HepG2 (cell line): ENCODE measurements around the gene AARSD1. TPM values are rescaled to one million over a fixed set of nuclear protein-coding genes. Genes with fewer than 3 reads are reported as not detected.
"Not testable (repeated sequence)": the region's sequence is repeated elsewhere in the genome, so short reads cannot be mapped to it uniquely, and the experiment has no call there.

Source experiments
- ATAC-seq: fragments of 200-7000 bp; cut with Tn5 transposase; 3 replicates; pipeline ENCODE4 v1.9.1; 2020; ENCODE audit warnings: mild to moderate bottlenecking, moderate library complexity
- BruUV-seq: library from RNA; stranded (reverse); fragments of 400-500 nt; replicated peaks from 2 replicates; lab custom pipeline; 2021; lab: Mats Ljungman, UMichigan
- CTCF ChIA-PET: fragments of 300-600 bp; formaldehyde crosslinking; extraction: SDS; loops from one replicate; lab custom pipeline; 2021; ENCODE audit warnings: low total read pairs, inconsistent platforms, low intra/inter-chr PET ratio; lab: Yijun Ruan, JAX
- POLR2A ChIA-PET: fragments of 350-600 bp; sonication (Branson Sonifier 250); formaldehyde crosslinking; loops from one replicate; lab custom pipeline; 2020; ENCODE audit warnings: antibody characterized with exemption, inconsistent platforms; lab: Yijun Ruan, JAX
- DNase-seq: peaks from one replicate; pipeline ENCODE4 v3.0.0-alpha.2; 2015; ENCODE audit warnings: low spot score
- FAIRE-seq: peaks from 3 replicates; lab custom pipeline; 2011; peaks lifted over from hg19 to GRCh38; lab: Jason Lieb, UNC
- H2AFZ ChIP-seq: one replicate; pipeline ENCODE4 v1.6.1; 2011; ENCODE audit warnings: low read length, inconsistent platforms
- H3K27ac ChIP-seq: fragments of 300-600 bp; 3 replicates; pipeline ENCODE4 v1.8.0; 2011; ENCODE audit warnings: mixed run types, mild to moderate bottlenecking, mixed read lengths, low read length, inconsistent platforms; ENCODE audit not compliant: insufficient read depth; ENCODE audit errors: extremely low read length
- H3K27me3 ChIP-seq, 2 experiments: fragments of 200-600 bp in 1 of 2; 2 replicates in 1 of 2; 3 replicates in 1 of 2; pipeline versions ENCODE4 v1.6.0 to v1.8.0; 2011; ENCODE audit warnings: low read length in 2 of 2, mild to moderate bottlenecking in 2 of 2, moderate library complexity in 2 of 2, inconsistent platforms in 1 of 2; ENCODE audit not compliant: insufficient read depth in 2 of 2, control insufficient read depth in 1 of 2
- H3K36me3 ChIP-seq, 2 experiments: fragments of 200-600 bp in 1 of 2; replicated peaks in 1 of 2; 2 replicates in 1 of 2; 3 replicates in 1 of 2; pipeline versions ENCODE4 v1.5.1 to v1.8.0; 2011; ENCODE audit warnings: low read length in 2 of 2, inconsistent platforms in 1 of 2; ENCODE audit not compliant: insufficient read depth in 2 of 2, control insufficient read depth in 1 of 2
- H3K4me1 ChIP-seq: 2 replicates; pipeline ENCODE4 v1.5.1; 2012; ENCODE audit warnings: low read length, inconsistent platforms; ENCODE audit not compliant: insufficient read depth
- H3K4me2 ChIP-seq: 2 replicates; pipeline ENCODE4 v1.6.0; 2011; ENCODE audit warnings: low read depth, low read length, inconsistent platforms
- H3K4me3 ChIP-seq, 3 experiments: fragments of 200-600 bp in 1 of 3; sonication (generic), shearing (Covaris generic) in 1 of 3; replicated peaks in 1 of 3; 2 replicates each; pipeline ENCODE4 v1.5.1; 2011 to 2016; ENCODE audit warnings: low read length in 3 of 3, inconsistent platforms in 2 of 3, low read depth in 2 of 3, mild to moderate bottlenecking in 2 of 3, control low read depth in 1 of 3, mixed read lengths in 1 of 3; ENCODE audit not compliant: insufficient read depth in 1 of 3
- H3K79me2 ChIP-seq: one replicate; pipeline ENCODE4 v1.6.1; 2011; ENCODE audit warnings: low read length, inconsistent platforms; ENCODE audit not compliant: insufficient read depth
- H3K9ac ChIP-seq: 2 replicates; pipeline ENCODE4 v1.6.0; 2011; ENCODE audit warnings: mild to moderate bottlenecking, low read depth, low read length, inconsistent platforms; ENCODE audit not compliant: insufficient read depth
- H3K9me3 ChIP-seq: 2 replicates; pipeline ENCODE4 v1.5.1; 2012; ENCODE audit warnings: mild to moderate bottlenecking, low read length
- H4K20me1 ChIP-seq: 2 replicates; pipeline ENCODE4 v1.6.0; 2011; ENCODE audit warnings: inconsistent platforms, mild to moderate bottlenecking, low read length, moderate library complexity; ENCODE audit not compliant: insufficient read depth
- POLR2A ChIP-seq, 2 experiments: IDR thresholded peaks; 2 replicates each; pipeline ENCODE4 v1.6.1; 2011; ENCODE audit warnings: low read depth in 2 of 2, low read length in 2 of 2, mild to moderate bottlenecking in 1 of 2, moderate library complexity in 1 of 2; ENCODE audit not compliant: insufficient read depth in 1 of 2
- SSRP1 ChIP-seq: IDR thresholded peaks from 2 replicates; pipeline ENCODE4 v1.6.1; 2016; ENCODE audit warnings: control low read depth
- ZNF687 ChIP-seq: sonication (generic); formaldehyde crosslinking; IDR thresholded peaks from 2 replicates; pipeline ENCODE4 v1.5.1; 2020; ENCODE audit warnings: mild to moderate bottlenecking, missing genetic modification reagents, moderate library complexity
- ZNF75D ChIP-seq: sonication (generic); formaldehyde crosslinking; IDR thresholded peaks from 2 replicates; pipeline ENCODE4 v1.8.1; 2023; ENCODE audit warnings: missing genetic modification reagents, mild to moderate bottlenecking, borderline replicate concordance
- WGBS: methylation state at CpG from one replicate; pipeline ENCODE4 v1.1.6; 2017; ENCODE audit warnings: low lambda C conversion rate; 5-methylcytosine and 5-hydroxymethylcytosine counted together
- in situ Hi-C: cut with HindIII; loops from 2 replicates; pipeline ENCODE4 v1.10.0; 2017; ENCODE audit warnings: low pct_unique_long_range_greater_than_20kb; ENCODE audit not compliant: extremely low pct_ligation_motif_present
- intact Hi-C: fragments of 100-400 bp; cut with micrococcal nuclease; formaldehyde crosslinking; loops from one replicate; pipeline ENCODE4 v1.10.0; 2022; ENCODE audit not compliant: unreplicated experiment
- polyA plus RNA-seq, 8 experiments: library from polyadenylated mRNA; depleted of rRNA in 3 of 8; stranded (reverse) in 7 of 8; unstranded in 1 of 8; fragments of >200 nt; fragmentation: Illumina TruSeq in 4 of 8; extraction: Trizol in 4 of 8; gene quantifications; 2 replicates each; pipeline versions ENCODE4 v1.2.1 to v1.2.3, GENCODE V29; 2011 to 2016; ENCODE audit warnings: low read depth in 4 of 8, missing spikeins in 1 of 8, mixed read lengths in 1 of 8; ENCODE audit not compliant: insufficient read depth in 1 of 8
- total RNA-seq, 5 experiments: library from RNA; depleted of rRNA; stranded (reverse); fragments of >200 nt; fragmentation: Illumina TruSeq; extraction: Trizol; gene quantifications; 2 replicates each; pipeline ENCODE4 v1.2.3, GENCODE V29; 2016; ENCODE audit warnings: low read depth in 1 of 5

Gene AARSD1
- total and polyA plus RNA-seq, 2 of the 13 experiments (the other 11 are each of a cell fraction or from before 2014, with no cell fraction given), result 24.7 to 29.3 TPM

GRCh38 chr17:43000894-43001293 lies 36.6 kb upstream of the AARSD1 start:
- H3K9ac ChIP-seq, H3K9me3 ChIP-seq, H3K4me3 ChIP-seq, ATAC-seq, H3K27ac ChIP-seq, CTCF ChIA-PET, DNase-seq, in situ Hi-C loops, FAIRE-seq, H3K27me3 ChIP-seq, BruUV-seq, intact Hi-C loops, H2AFZ ChIP-seq: not testable (repeated sequence)
- 99% methylated on average over 13 of the region's 13 CpGs for WGBS
- POLR2A ChIA-PET, result interaction anchor here (0.8 to 1.9 kb wide), 3 partner anchors 10 to 26 kb away, joined by 3 to 12 read pairs (median 5); no protein-coding TSS in a partner anchor
- Histone ChIP-seq H3K79me2 (peaks cover 21% of the 10 kb centered on the region), H3K4me1 (peaks cover 67% of the 10 kb centered on the region), H3K36me3 (peaks cover 14 to 33% of the 10 kb centered on the region in 2 experiments), H3K4me2 (0 out of 2 replicates have a peak overlapping the region, but pooled peaks have one; percentile 13), H4K20me1 (peaks cover 27% of the 10 kb centered on the region)
- peak; percentile 16 for TF ChIP-seq ZNF687 (CRISPR knock-in tag)
- TF ChIP-seq SSRP1 (CRISPR knock-in tag), result 0 out of 2 replicates have a peak, but pooled peaks have one; percentile 25
- peak in 1 of 2 experiments; percentile 30; a peak in 1 of 4 replicates for TF ChIP-seq POLR2A (IDR thresholded peaks at IDR 0.05; ENCODE audit: insufficient read depth in 1 of 2, low read depth in 2 of 2, low read length in 2 of 2)
- 0 out of 2 replicates have a peak, but pooled peaks have one; percentile 36 for TF ChIP-seq ZNF75D (CRISPR knock-in tag)
